ENCODE results near the gene AIRE.
"Not testable (repeated sequence)": the region's sequence is repeated elsewhere in the genome, so short reads cannot be mapped to it uniquely, and the experiment has no call there.

The AIRE gene

GRCh38 chr21:44294391-44295162, 8.9 kb downstream of the AIRE start:
- Mint-ChIP-seq H3K27me3 (no peaks in the 10 kb centered on the region), H3K36me3 (no peaks in the 10 kb centered on the region)

GRCh38 chr21:44295163-44295573, 9.5 kb downstream of the AIRE start:
- no peak overlapping the region for H3K4me3 Mint-ChIP-seq
- no peaks in the 10 kb centered on the region for H3K27me3 Mint-ChIP-seq
- peak overlapping the region; percentile 73 for H3K27ac Mint-ChIP-seq
- H3K4me1 Mint-ChIP-seq (ENCODE audit: low read depth): peaks cover 26% of the 10 kb centered on the region
- no peaks in the 10 kb centered on the region for H3K9me3 Mint-ChIP-seq (ENCODE audit: low read depth)
- no peaks in the 10 kb centered on the region for H3K36me3 Mint-ChIP-seq

More at GRCh38 chr21:44294391-44295162, 8.9 kb downstream of the AIRE start:
- Mint-ChIP-seq H3K9me3 (ENCODE audit: low read depth) (no peaks in the 10 kb centered on the region), H3K27ac (no peak overlapping the region), H3K4me1 (ENCODE audit: low read depth) (peaks cover 26% of the 10 kb centered on the region), H3K4me3 (no peak overlapping the region)

GRCh38 chr21:44295646-44296045, 10.0 kb downstream of the AIRE start:
- Mint-ChIP-seq H3K4me3 (no peak overlapping the region), H3K27ac (no peak overlapping the region)

GRCh38 chr21:44296103-44296519, 10.4 kb downstream of the AIRE start:
- Mint-ChIP-seq H3K27me3 (no peaks in the 10 kb centered on the region), H3K36me3 (no peaks in the 10 kb centered on the region), H3K9me3 (ENCODE audit: low read depth) (no peaks in the 10 kb centered on the region), H3K4me1 (ENCODE audit: low read depth) (peaks cover 29% of the 10 kb centered on the region), H3K4me3 (no peak overlapping the region), H3K27ac (no peak overlapping the region)

More at GRCh38 chr21:44295646-44296045, 10.0 kb downstream of the AIRE start:
- H3K36me3 Mint-ChIP-seq: no peaks in the 10 kb centered on the region
- peaks cover 26% of the 10 kb centered on the region for H3K4me1 Mint-ChIP-seq (ENCODE audit: low read depth)
- H3K9me3 Mint-ChIP-seq (ENCODE audit: low read depth): no peaks in the 10 kb centered on the region
- no peaks in the 10 kb centered on the region for H3K27me3 Mint-ChIP-seq

- H3K27me3 Mint-ChIP-seq: no peaks in the 10 kb centered on the region
- peaks cover 35% of the 10 kb centered on the region for H3K4me1 Mint-ChIP-seq (ENCODE audit: low read depth)
These were observed 11.2 kb downstream of the AIRE start for GRCh38 chr21:44296916-44297315.

GRCh38 chr21:44297525-44298290, 12.0 kb downstream of the AIRE start:
- no peaks in the 10 kb centered on the region for H3K9me3 Mint-ChIP-seq (ENCODE audit: low read depth)
- peak overlapping the region; percentile 34 for H3K27ac Mint-ChIP-seq
- H3K36me3 Mint-ChIP-seq: no peaks in the 10 kb centered on the region
- peaks cover 42% of the 10 kb centered on the region for H3K4me1 Mint-ChIP-seq (ENCODE audit: low read depth)
- H3K27me3 Mint-ChIP-seq: no peaks in the 10 kb centered on the region
- H3K4me3 Mint-ChIP-seq: peak overlapping the region; percentile 38

More at GRCh38 chr21:44296916-44297315, 11.2 kb downstream of the AIRE start:
- Mint-ChIP-seq H3K4me3 (no peak overlapping the region), H3K36me3 (no peaks in the 10 kb centered on the region), H3K27ac (no peak overlapping the region), H3K9me3 (ENCODE audit: low read depth) (no peaks in the 10 kb centered on the region)

- Mint-ChIP-seq H3K27ac (peak overlapping the region; percentile 34), H3K9me3 (ENCODE audit: low read depth) (no peaks in the 10 kb centered on the region), H3K27me3 (no peaks in the 10 kb centered on the region), H3K4me1 (ENCODE audit: low read depth) (peaks cover 46% of the 10 kb centered on the region), H3K36me3 (no peaks in the 10 kb centered on the region), H3K4me3 (peak overlapping the region; percentile 38)
These were observed 12.6 kb downstream of the AIRE start for GRCh38 chr21:44298301-44298700.

GRCh38 chr21:44299085-44299457, 13.4 kb downstream of the AIRE start:
- Mint-ChIP-seq H3K27ac (peak overlapping the region; percentile 89), H3K27me3 (no peaks in the 10 kb centered on the region), H3K4me3 (peak overlapping the region; percentile 90), H3K9me3 (ENCODE audit: low read depth) (no peaks in the 10 kb centered on the region), H3K4me1 (ENCODE audit: low read depth) (peaks cover 50% of the 10 kb centered on the region), H3K36me3 (no peaks in the 10 kb centered on the region)

GRCh38 chr21:44299458-44300261, 14.0 kb downstream of the AIRE start, which contains the start of gene PFKL:
Gene PFKL, plus strand, starts transcription at chr21:44300053. Its CDS starts 53 bp downstream, at chr21:44300106.
- no peaks in the 10 kb centered on the region for H3K9me3 Mint-ChIP-seq (ENCODE audit: low read depth)
- H3K4me3 Mint-ChIP-seq: peak within 1 kb of the TSS; percentile 90
- H3K36me3 Mint-ChIP-seq: no peaks in the 10 kb centered on the region
- H3K27ac Mint-ChIP-seq: peak within 1 kb of the TSS; percentile 89
- no peaks in the 10 kb centered on the region for H3K27me3 Mint-ChIP-seq
- peaks cover 48% of the 10 kb centered on the region for H3K4me1 Mint-ChIP-seq (ENCODE audit: low read depth)

GRCh38 chr21:44300262-44300959, 14.7 kb downstream of the AIRE start:
- Mint-ChIP-seq H3K4me3 (peak overlapping the region; percentile 82), H3K27ac (no peak overlapping the region), H3K9me3 (ENCODE audit: low read depth) (no peaks in the 10 kb centered on the region), H3K36me3 (no peaks in the 10 kb centered on the region), H3K27me3 (no peaks in the 10 kb centered on the region), H3K4me1 (ENCODE audit: low read depth) (peaks cover 50% of the 10 kb centered on the region)

GRCh38 chr21:44301141-44301540, 15.5 kb downstream of the AIRE start:
- peak overlapping the region; percentile 34 for H3K27ac Mint-ChIP-seq
- H3K4me1 Mint-ChIP-seq (ENCODE audit: low read depth): peaks cover 50% of the 10 kb centered on the region
- H3K4me3 Mint-ChIP-seq: peak overlapping the region; percentile 82
- H3K9me3 Mint-ChIP-seq (ENCODE audit: low read depth): no peaks in the 10 kb centered on the region
- no peaks in the 10 kb centered on the region for H3K36me3 Mint-ChIP-seq
- H3K27me3 Mint-ChIP-seq: no peaks in the 10 kb centered on the region

- Mint-ChIP-seq H3K9me3 (ENCODE audit: low read depth) (no peaks in the 10 kb centered on the region), H3K27me3 (no peaks in the 10 kb centered on the region), H3K36me3 (no peaks in the 10 kb centered on the region), H3K4me3 (peak overlapping the region; percentile 82), H3K4me1 (ENCODE audit: low read depth) (peaks cover 50% of the 10 kb centered on the region), H3K27ac (no peak overlapping the region)
These were observed 16.3 kb downstream of the AIRE start for GRCh38 chr21:44301961-44302406.

GRCh38 chr21:44302573-44303401, 17.1 kb downstream of the AIRE start:
- Mint-ChIP-seq H3K4me1 (ENCODE audit: low read depth) (peaks cover 44% of the 10 kb centered on the region), H3K4me3 (peak overlapping the region; percentile 82)
- H3K9me3 Mint-ChIP-seq (ENCODE audit: low read depth); H3K27me3 Mint-ChIP-seq; H3K36me3 Mint-ChIP-seq; H3K27ac Mint-ChIP-seq: not testable (repeated sequence)

Data from activated naive CD8-positive, alpha-beta T cell (primary cell).